Epithelial cell of esophagus (primary cell): ENCODE measurements around the gene C6orf118.
A peak's percentile ranks its signal among the peaks of the same experiment; 100 is the strongest.

Experiments used
- DNase-seq: peaks from one replicate; pipeline ENCODE4 v3.0.0; 2010; ENCODE audit warnings: low read depth
- H3K4me3 ChIP-seq: 2 replicates; pipeline ENCODE4 v1.5.1; 2011; ENCODE audit warnings: mild to moderate bottlenecking, low read length, control low read depth
- TF ChIP-seq, protein P1 (sequence below): IDR thresholded peaks from 2 replicates; pipeline ENCODE4 v1.5.1; 2011; ENCODE audit warnings: low read depth, mild to moderate bottlenecking, low read length, control low read depth, inconsistent platforms; ENCODE audit not compliant: insufficient read depth; ENCODE audit errors: missing control alignments

Gene C6orf118

DNA sequence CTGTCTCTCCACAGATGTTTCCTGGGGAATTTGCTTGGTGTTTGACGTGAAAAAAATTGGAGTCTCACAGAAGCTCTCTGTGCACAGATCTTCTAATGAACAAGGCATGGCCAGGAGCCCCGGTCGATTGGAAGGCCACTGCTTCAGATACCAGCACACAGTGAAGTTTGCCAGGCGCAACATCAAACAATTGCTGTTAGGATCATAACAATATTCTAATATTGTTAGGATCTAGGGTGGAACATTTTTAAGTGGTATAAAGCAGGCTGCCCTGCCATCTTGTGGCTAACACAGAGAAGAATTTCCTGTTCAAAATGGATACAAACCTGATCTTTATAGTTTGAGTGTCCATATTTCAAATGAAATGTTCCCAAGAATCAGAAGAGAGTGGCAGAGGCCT, 64.1 kb downstream of the C6orf118 start:
- TF ChIP-seq, protein P1, sequence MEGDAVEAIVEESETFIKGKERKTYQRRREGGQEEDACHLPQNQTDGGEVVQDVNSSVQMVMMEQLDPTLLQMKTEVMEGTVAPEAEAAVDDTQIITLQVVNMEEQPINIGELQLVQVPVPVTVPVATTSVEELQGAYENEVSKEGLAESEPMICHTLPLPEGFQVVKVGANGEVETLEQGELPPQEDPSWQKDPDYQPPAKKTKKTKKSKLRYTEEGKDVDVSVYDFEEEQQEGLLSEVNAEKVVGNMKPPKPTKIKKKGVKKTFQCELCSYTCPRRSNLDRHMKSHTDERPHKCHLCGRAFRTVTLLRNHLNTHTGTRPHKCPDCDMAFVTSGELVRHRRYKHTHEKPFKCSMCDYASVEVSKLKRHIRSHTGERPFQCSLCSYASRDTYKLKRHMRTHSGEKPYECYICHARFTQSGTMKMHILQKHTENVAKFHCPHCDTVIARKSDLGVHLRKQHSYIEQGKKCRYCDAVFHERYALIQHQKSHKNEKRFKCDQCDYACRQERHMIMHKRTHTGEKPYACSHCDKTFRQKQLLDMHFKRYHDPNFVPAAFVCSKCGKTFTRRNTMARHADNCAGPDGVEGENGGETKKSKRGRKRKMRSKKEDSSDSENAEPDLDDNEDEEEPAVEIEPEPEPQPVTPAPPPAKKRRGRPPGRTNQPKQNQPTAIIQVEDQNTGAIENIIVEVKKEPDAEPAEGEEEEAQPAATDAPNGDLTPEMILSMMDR = peak; percentile 52
- no peak overlapping the region for H3K4me3 ChIP-seq
- DNase-seq = peak; percentile 51

DNA sequence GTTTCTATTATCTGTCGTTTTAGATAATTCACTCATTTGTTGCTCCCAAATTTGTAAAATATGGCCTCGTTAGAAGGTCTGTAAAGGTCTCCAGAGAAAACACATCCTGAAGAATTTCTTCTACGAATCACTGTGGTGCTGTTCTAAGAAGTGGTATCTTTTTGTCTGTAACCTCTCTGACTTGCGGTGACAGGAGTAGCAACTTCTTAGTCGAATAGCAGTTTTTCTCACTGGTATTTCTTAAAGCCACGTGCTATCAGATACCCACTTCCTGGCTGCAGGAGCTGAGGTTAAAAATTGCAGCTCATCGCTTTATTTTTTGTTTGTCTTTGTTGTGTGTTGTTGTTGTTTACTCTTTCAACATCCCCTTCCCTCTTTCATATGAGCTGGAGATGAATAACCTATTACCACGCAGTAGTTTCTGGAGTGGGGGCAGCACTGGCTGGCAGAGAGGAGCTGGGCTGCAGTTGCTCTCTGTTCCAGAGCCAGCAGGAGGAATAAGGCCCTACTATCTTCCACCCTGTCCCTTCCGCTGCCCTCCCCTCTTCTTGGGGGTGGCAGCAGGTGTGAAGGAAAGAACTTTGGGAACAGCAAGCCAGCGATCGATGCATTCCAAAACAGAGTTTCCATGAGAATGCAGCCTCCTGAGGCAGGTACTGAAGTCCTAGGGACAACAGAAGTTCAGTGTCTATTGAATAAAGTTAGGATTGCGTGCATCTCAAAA, 64.7 kb downstream of the C6orf118 start:
- TF ChIP-seq, protein P1 = no peak
- DNase-seq = no peak
- no peak overlapping the region for H3K4me3 ChIP-seq

DNA sequence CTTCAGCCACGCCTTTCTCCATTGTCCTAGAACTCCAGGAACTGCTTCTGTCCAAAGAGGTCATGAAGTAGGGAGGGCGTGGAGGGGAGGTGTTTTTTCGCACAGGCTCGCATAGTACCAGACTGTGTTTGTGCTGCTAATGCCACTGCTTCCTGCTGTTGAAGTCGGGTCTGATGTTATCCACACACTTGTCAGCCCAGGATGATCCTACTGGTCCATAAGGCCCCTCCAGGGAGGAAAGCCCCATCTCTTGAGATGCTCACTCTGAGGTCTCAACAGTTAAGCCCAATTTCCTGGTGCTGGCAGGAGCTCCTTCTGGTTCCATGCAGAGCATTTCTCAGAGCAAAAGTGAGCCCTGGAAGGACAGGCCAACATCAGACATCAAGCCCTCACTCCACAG, 65.6 kb downstream of the C6orf118 start:
- TF ChIP-seq, protein P1 = no peak

DNA sequence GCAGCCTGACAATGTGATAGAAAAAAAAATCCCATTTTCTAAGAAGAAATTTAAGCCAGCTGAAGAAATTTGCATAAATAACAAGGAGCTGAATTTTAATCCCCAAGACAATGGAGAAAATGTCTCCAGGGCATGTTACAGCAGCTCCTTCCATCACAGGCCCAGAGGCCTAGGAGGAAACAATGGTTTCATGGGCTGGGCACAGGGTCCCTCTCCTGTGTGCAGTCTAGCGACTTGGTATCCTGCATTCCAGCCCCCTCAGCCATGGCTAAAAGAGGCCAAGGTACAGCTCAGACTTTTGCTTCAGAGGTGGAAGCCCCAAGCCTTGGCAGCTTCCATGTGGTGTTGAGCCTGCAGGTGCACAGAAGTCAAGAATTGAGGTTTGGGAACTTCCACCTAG, 73.1 kb downstream of the C6orf118 start:
- no peak overlapping the region for H3K4me3 ChIP-seq
- no peak for DNase-seq
- TF ChIP-seq, protein P1 = no peak

More for the DNA sequence above, 65.6 kb downstream of the C6orf118 start:
- no peak for DNase-seq
- H3K4me3 ChIP-seq = no peak overlapping the region

GRCh38 chr6:165232731-165233488, 76.5 kb downstream of the C6orf118 start:
- no peak overlapping the region for H3K4me3 ChIP-seq
- no peak for DNase-seq
- TF ChIP-seq, protein P1 = no peak

DNA sequence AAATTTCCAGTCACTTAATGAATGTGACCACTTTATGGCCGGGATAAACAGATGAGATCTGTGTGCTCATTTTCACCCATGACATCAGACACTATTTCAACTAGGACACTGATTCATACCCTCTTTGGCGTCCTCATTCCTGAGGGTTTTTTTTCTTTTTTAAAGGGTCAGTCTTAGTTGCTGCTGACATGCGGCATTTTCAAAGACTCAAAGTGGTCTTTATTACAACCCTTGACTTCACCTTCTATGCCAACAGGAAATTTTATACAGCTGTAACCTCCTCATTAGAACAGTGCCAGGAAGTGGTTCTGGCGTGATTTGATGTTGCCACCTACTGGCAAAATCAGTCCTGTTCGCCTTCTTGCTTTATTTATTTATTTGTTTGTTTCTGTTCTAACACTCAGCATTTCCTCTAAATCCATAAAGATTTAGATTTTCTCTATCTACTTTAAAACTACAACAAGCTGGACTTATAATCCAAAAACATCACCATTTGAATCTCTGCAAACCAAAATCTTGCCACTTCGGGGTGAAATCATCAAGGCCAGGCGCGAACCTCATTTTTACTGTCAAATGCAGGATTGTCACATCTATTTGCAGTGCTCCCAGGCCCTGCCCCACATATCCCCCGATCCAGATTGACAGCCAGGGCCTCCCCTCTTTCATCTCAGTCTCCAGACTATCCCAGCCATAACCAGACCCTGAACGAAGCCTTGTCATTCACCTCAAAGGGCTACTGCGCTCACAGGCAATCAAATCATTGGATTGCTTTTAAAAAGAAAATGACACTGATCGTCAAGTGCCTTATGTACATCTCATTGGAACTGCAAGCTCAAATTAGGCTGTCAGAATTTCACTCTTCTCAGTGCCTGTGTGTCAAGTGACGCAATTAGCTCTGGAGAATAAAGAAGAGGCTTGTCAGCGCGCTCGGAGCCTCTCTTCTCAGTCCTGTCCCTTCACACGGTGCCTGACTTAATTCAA, 77.5 kb downstream of the C6orf118 start:
- peak; percentile 66 for DNase-seq
- H3K4me3 ChIP-seq = no peak overlapping the region
- TF ChIP-seq, protein P1 = peak; percentile 82
